Prostate gland (tissue), 2 donors: ENCODE measurements around the gene CNTNAP2. TPM values are rescaled to one million over a fixed set of nuclear protein-coding genes. Genes with fewer than 3 reads are reported as not detected.

ENCODE experiments used
- DNase-seq: peaks from one replicate; pipeline ENCODE4 v3.0.0-alpha.2; 2019; ENCODE audit warnings: low spot score
- H3K27ac ChIP-seq, 2 donors: fragments of 200-600 bp; sonication (generic); 2 replicates each; pipeline ENCODE4 v1.5.1; 2017 to 2019
- H3K27me3 ChIP-seq: fragments of 200-600 bp; sonication (generic); replicated peaks from 2 replicates; pipeline ENCODE4 v1.5.1; 2019; ENCODE audit not compliant: insufficient read depth
- H3K36me3 ChIP-seq, 2 donors: fragments of 200-600 bp; sonication (generic); 1 replicate in 1 of 2; 2 replicates in 1 of 2; pipeline versions ENCODE4 v1.5.1 to v1.8.1; 2017 to 2019
- H3K4me1 ChIP-seq: fragments of 200-600 bp; sonication (generic); replicated peaks from 2 replicates; pipeline ENCODE4 v1.5.1; 2019
- H3K4me3 ChIP-seq, 2 donors: fragments of 200-600 bp; sonication (generic); 2 replicates each; pipeline ENCODE4 v1.5.1; 2017 to 2019
- H3K9me3 ChIP-seq: fragments of 200-600 bp; sonication (generic); 2 replicates; pipeline ENCODE4 v1.5.1; 2017
- POLR2A ChIP-seq: fragments of 450-650 bp; IDR thresholded peaks from one replicate; pipeline ENCODE4 v1.6.1; 2016; ENCODE audit warnings: antibody characterized with exemption, mild to moderate bottlenecking
- POLR2AphosphoS5 ChIP-seq: sonication (generic); formaldehyde crosslinking; IDR thresholded peaks from one replicate; pipeline ENCODE4 v1.6.1; 2017; ENCODE audit warnings: antibody characterized with exemption
- WGBS: methylation state at CpG from one replicate; pipeline ENCODE4 v1.1.5; 2018; 5-methylcytosine and 5-hydroxymethylcytosine counted together
- intact Hi-C: fragments of 100-400 bp; cut with DNase I; formaldehyde crosslinking; loops from one replicate; pipeline ENCODE4 v1.14.2; 2022
- total RNA-seq, 2 donors: library from RNA; depleted of rRNA; stranded (reverse); fragments of >200 nt; gene quantifications; one replicate each; pipeline ENCODE4 v1.1.0, GENCODE V29; 2016
- TF ChIP-seq, protein P1 (sequence below), 4 experiments: fragments of 200-600 bp in 2 of 4; fragments of 450-650 bp in 2 of 4; sonication (generic) in 2 of 4; IDR thresholded peaks; 1 replicate in 3 of 4; 2 replicates in 1 of 4; pipeline ENCODE4 v1.5.1; 2016 to 2019; ENCODE audit warnings: antibody characterized with exemption in 4 of 4, mild to moderate bottlenecking in 2 of 4, moderate library complexity in 2 of 4

Gene CNTNAP2
- total RNA-seq, 2 donors from 2014 or later: 10.6 to 43.7 TPM

DNA sequence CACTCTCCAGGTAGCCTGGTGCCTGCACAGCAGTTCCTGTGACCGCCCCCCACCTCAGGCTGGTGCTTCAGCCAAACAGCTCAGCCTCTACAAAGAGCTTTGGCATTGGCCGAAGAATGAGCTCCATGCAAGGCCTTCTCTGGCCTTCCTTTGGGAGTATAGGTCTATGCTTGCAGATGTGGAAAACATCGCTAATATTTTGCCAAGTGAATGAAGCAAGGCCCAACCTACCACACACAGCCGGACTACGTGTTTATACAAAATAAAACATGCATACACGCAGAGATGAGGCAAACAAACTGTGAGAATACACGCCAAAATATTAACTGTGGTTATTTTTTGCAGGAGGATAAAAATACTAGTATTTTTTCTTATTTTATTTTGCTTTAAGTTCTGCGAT, 2057.8 kb downstream of the CNTNAP2 start:
- WGBS: 84% methylated on average over 8 of the region's 8 CpGs
- Histone ChIP-seq H3K27ac (no peak overlapping the region), H3K4me3 (no peak overlapping the region), H3K36me3 (no peaks in the 10 kb centered on the region), H3K27me3 (no peaks in the 10 kb centered on the region), H3K4me1 (no peaks in the 10 kb centered on the region), H3K9me3 (no peaks in the 10 kb centered on the region)
- no peak for DNase-seq
- intact Hi-C loops: no loop called here
- TF ChIP-seq, protein P1, sequence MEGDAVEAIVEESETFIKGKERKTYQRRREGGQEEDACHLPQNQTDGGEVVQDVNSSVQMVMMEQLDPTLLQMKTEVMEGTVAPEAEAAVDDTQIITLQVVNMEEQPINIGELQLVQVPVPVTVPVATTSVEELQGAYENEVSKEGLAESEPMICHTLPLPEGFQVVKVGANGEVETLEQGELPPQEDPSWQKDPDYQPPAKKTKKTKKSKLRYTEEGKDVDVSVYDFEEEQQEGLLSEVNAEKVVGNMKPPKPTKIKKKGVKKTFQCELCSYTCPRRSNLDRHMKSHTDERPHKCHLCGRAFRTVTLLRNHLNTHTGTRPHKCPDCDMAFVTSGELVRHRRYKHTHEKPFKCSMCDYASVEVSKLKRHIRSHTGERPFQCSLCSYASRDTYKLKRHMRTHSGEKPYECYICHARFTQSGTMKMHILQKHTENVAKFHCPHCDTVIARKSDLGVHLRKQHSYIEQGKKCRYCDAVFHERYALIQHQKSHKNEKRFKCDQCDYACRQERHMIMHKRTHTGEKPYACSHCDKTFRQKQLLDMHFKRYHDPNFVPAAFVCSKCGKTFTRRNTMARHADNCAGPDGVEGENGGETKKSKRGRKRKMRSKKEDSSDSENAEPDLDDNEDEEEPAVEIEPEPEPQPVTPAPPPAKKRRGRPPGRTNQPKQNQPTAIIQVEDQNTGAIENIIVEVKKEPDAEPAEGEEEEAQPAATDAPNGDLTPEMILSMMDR (IDR thresholded peaks at IDR 0.05): no peak
- TF ChIP-seq POLR2AphosphoS5: no peak
- TF ChIP-seq POLR2A: no peak

DNA sequence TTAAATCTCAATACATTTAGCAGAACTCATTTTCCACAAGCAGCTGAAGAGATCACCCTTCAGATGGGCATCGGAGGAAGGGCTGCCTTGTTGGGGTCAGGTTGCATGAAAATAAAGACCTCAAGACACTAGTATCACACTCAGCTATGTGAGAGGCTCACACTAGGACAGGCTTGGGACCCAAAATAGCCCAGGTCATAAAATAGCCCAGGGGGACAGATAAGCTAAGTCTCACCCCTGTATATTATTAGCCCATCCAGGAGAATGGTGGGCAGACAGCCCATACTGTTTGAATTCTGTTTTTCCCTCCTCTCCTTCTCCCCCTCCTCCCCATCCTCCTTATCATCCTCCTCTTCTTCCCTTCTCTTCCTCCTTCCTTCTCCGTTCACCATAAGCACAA, 2058.9 kb downstream of the CNTNAP2 start:
- H3K4me3 ChIP-seq: no peak overlapping the region
- no peaks in the 10 kb centered on the region for H3K4me1 ChIP-seq
- H3K27me3 ChIP-seq: no peaks in the 10 kb centered on the region
- WGBS: 86% methylated on average over 2 of the region's 2 CpGs
- intact Hi-C loops: no loop called here
- DNase-seq: no peak
- H3K36me3 ChIP-seq: no peaks in the 10 kb centered on the region
- H3K9me3 ChIP-seq: no peaks in the 10 kb centered on the region
- TF ChIP-seq, protein P1 (IDR thresholded peaks at IDR 0.05): no peak
- TF ChIP-seq POLR2A (no peak), POLR2AphosphoS5 (no peak)
- no peak overlapping the region for H3K27ac ChIP-seq

DNA sequence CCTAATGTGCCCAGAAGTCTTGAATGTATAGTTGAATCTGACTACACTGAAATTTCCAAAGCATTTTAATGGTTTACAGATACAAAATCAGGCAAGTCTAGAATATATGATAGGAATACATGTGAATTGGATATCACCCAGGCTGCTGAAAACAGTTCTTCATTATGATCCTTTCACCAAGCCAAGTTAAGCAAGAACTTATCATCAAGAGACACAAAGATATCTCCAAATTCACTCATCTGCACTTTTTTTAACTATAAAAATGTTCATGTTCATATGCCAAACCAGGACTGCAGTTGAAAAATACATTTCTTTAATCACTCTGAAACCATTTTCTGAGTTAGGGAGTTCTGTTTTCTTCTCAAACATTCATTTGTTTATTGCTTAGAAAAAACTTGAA, 2061.4 kb downstream of the CNTNAP2 start:
- H3K4me3 ChIP-seq: no peak overlapping the region
- H3K27ac ChIP-seq: no peak overlapping the region
- TF ChIP-seq POLR2AphosphoS5 (no peak), POLR2A (no peak)
- TF ChIP-seq, protein P1 (IDR thresholded peaks at IDR 0.05): no peak
- H3K9me3 ChIP-seq: no peaks in the 10 kb centered on the region
- DNase-seq: no peak
- H3K4me1 ChIP-seq: no peaks in the 10 kb centered on the region
- no peaks in the 10 kb centered on the region for H3K36me3 ChIP-seq
- no peaks in the 10 kb centered on the region for H3K27me3 ChIP-seq
- intact Hi-C loops: no loop called here

DNA sequence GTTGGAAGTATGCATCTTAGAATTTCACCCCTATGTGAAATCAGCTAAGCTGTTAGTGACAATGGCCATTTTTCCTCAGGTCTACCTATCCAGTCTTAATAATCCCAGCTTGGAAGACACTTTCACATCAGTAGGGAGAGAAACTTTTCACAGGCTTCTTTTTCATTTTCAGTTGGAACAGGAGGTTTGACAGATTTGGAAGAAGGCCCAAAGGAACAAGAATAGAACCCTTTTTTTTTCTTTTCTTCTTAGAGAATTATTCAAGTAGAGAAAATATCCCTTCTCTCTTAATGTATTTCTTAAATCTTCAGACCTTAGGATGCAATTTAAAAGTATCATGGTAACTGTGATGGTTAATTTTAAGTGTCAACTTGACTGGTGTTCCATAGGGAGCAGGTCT, 2063.5 kb downstream of the CNTNAP2 start:
- TF ChIP-seq, protein P1 (IDR thresholded peaks at IDR 0.05): no peak
- TF ChIP-seq POLR2AphosphoS5 (no peak), POLR2A (no peak)
- no peak for DNase-seq
- Histone ChIP-seq H3K4me1 (no peaks in the 10 kb centered on the region), H3K9me3 (no peaks in the 10 kb centered on the region), H3K4me3 (no peak overlapping the region), H3K36me3 (no peaks in the 10 kb centered on the region), H3K27me3 (no peaks in the 10 kb centered on the region), H3K27ac (no peak overlapping the region)
- intact Hi-C loops: no loop called here

DNA sequence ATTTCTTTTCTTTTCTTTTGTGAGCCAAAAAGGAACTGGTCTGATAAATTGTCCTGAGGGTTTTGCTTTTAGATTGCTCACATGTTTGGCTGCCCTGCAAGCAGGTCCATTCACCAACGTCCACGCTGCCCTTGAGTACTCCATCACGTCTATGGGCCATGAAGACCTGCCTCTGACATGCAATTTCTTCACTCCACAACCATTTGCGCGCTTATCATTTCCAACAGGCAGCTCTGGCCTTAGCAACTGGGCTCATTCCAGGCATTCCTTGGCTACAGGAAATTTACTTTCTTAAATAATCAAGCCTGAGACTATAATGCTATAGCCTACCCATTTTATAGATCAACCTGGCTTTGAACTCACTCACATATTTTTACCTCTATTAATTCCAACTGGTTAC, 2065.7 kb downstream of the CNTNAP2 start:
- DNase-seq: no peak

More for the DNA sequence above, 2065.7 kb downstream of the CNTNAP2 start:
- H3K27ac ChIP-seq: no peak overlapping the region
- TF ChIP-seq POLR2AphosphoS5: no peak
- TF ChIP-seq, protein P1 (IDR thresholded peaks at IDR 0.05): no peak
- no peak for TF ChIP-seq POLR2A
- WGBS: 60% methylated on average over 5 of the region's 5 CpGs
- H3K4me1 ChIP-seq: no peaks in the 10 kb centered on the region
- H3K27me3 ChIP-seq: no peaks in the 10 kb centered on the region
- intact Hi-C loops: no loop called here
- H3K4me3 ChIP-seq: no peak overlapping the region
- H3K36me3 ChIP-seq: no peaks in the 10 kb centered on the region
- no peaks in the 10 kb centered on the region for H3K9me3 ChIP-seq
